GM18909 (cell line): ENCODE measurements around the gene CELF4.

Experiments used
- ATAC-seq: cut with Tn5 transposase; IDR thresholded peaks from one replicate; pipeline ENCODE4 v1.9.1; 2021; ENCODE audit warnings: mild to moderate bottlenecking; ENCODE audit not compliant: unreplicated experiment, poor library complexity

Gene CELF4

GRCh38 chr18:37219257-37219656, 346.3 kb downstream of the CELF4 start:
- ATAC-seq = no peak

GRCh38 chr18:37218022-37218590, 347.5 kb downstream of the CELF4 start:
- no peak for ATAC-seq

- ATAC-seq = no peak
These were observed 354.8 kb downstream of the CELF4 start for GRCh38 chr18:37210781-37211180.

- ATAC-seq = no peak
These were observed 358.3 kb downstream of the CELF4 start for GRCh38 chr18:37207343-37207742.

GRCh38 chr18:37199741-37200140, 365.9 kb downstream of the CELF4 start:
- no peak for ATAC-seq
